Superior temporal gyrus (tissue), 1 donor: Measurements from ENCODE around the gene CIT.

ENCODE experiments used
- DNase-seq: peaks from one replicate; pipeline ENCODE4 v3.0.0-alpha.2; 2016; ENCODE audit errors: extremely low spot score

Gene CIT

GRCh38 chr12:119850330-119850729 lies 26.8 kb downstream of the CIT start:
- DNase-seq = no peak

- DNase-seq = no peak
These were observed 34.0 kb downstream of the CIT start for GRCh38 chr12:119843100-119843499.

- DNase-seq = peak; percentile 33
These were observed 34.7 kb downstream of the CIT start for GRCh38 chr12:119842380-119842779.

GRCh38 chr12:119841433-119842210 lies 35.5 kb downstream of the CIT start:
- DNase-seq = no peak

- DNase-seq = no peak
These were observed 36.5 kb downstream of the CIT start for GRCh38 chr12:119840582-119840981.

- DNase-seq = no peak
These were observed 37.0 kb downstream of the CIT start for GRCh38 chr12:119840168-119840567.

- no peak for DNase-seq
These were observed 38.1 kb downstream of the CIT start for GRCh38 chr12:119838826-119839600.

GRCh38 chr12:119836781-119837180 lies 40.3 kb downstream of the CIT start:
- DNase-seq = no peak

- DNase-seq = no peak
These were observed 42.1 kb downstream of the CIT start for GRCh38 chr12:119835068-119835467.

GRCh38 chr12:119829439-119829838 lies 47.7 kb downstream of the CIT start:
- no peak for DNase-seq

GRCh38 chr12:119828300-119828699 lies 48.8 kb downstream of the CIT start:
- no peak for DNase-seq

- no peak for DNase-seq
These were observed 49.4 kb downstream of the CIT start for GRCh38 chr12:119827760-119828159.

GRCh38 chr12:119826661-119827445 lies 50.3 kb downstream of the CIT start:
- no peak for DNase-seq

- no peak for DNase-seq
These were observed 51.9 kb downstream of the CIT start for GRCh38 chr12:119825262-119825661.

- DNase-seq = no peak
These were observed 55.1 kb downstream of the CIT start for GRCh38 chr12:119822046-119822445.

- no peak for DNase-seq
These were observed 57.8 kb downstream of the CIT start for GRCh38 chr12:119819322-119819721.

GRCh38 chr12:119817546-119818343 lies 59.4 kb downstream of the CIT start:
- DNase-seq = no peak

- no peak for DNase-seq
These were observed 68.1 kb downstream of the CIT start for GRCh38 chr12:119809023-119809422.

- no peak for DNase-seq
These were observed 68.7 kb downstream of the CIT start for GRCh38 chr12:119808441-119808840.

- DNase-seq = no peak
These were observed 69.7 kb downstream of the CIT start for GRCh38 chr12:119807380-119807779.

- DNase-seq = peak; percentile 84
These were observed 73.0 kb downstream of the CIT start for GRCh38 chr12:119804011-119804641.
